Activated CD8-positive, alpha-beta memory T cell treated with anti-CD3 and anti-CD28 coated beads for 24 hours (primary cell): Measurements from ENCODE around the gene MAP2K1.
"Not testable (repeated sequence)": the region's sequence is repeated elsewhere in the genome, so short reads cannot be mapped to it uniquely, and the experiment has no call there.

Source experiments
- DNase-seq: peaks from one replicate; pipeline ENCODE4 v3.0.0-alpha.2; 2020

The MAP2K1 gene

GRCh38 chr15:66481107-66481856 is 94.6 kb downstream of the MAP2K1 start:
- DNase-seq: no peak

DNA sequence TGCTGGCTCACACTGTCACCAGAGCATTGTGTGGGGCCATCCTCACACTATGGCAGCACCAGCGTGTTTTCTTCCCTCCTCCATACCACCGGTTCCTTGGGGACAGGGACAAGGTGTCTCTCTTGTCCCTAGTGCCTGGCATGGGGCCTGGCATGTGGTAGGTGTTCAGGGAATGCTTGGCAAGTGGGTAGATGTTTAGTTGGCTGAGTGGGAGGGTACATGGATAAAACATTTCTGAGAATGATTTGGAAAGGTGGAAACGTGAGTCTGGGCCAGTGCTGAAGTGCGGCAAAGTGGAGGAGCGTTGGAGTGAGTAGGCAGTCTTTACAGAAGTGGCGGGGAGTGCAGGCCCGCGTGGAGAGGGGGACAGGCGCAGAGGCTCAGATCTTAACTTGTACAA is 95.8 kb downstream of the MAP2K1 start:
- DNase-seq: no peak

DNA sequence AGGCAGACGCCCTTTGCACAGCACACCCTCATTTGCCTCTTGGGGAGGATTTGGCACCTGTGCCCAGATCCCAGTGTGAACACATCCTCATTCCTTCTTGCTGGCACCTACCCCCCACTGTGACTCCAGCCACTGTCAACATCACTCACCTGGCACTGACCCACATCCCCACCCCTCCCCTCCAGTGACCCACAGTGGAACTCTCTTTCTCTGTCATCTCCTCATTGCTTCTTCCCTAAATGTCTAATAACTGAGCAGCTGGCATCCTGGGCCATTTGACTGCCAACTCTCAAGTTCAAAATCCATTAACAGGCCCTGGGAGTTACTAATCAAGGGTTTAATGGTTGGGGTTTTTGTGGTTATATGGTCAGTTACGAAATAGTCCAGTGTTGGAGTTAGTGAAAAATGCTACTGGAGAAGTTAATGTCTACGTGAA is 96.4 kb downstream of the MAP2K1 start:
- DNase-seq: no peak

- DNase-seq: no peak
These were observed 97.9 kb downstream of the MAP2K1 start for GRCh38 chr15:66484539-66485112.

- peak; percentile 5 for DNase-seq
These were observed 100.2 kb downstream of the MAP2K1 start for GRCh38 chr15:66486887-66487286.

DNA sequence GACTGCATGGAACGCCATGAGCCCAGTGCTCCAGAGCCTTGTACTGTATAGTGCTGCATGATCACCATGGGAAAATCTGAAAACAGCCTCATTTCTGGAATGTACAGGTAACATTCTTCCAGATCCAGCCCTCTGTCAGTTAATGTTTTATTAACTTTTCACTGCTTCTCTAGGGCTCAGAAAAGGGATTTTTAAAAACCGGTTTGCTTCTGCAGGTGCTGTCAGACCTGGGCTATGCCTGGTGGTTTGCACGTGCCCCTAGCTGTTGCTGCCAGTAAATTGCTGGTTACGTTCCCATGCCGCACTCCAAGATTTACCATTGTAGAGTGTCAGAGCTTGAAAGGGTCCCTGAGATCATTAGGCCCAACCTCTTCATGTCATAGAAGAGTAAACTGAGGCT is 101.8 kb downstream of the MAP2K1 start:
- DNase-seq: no peak

DNA sequence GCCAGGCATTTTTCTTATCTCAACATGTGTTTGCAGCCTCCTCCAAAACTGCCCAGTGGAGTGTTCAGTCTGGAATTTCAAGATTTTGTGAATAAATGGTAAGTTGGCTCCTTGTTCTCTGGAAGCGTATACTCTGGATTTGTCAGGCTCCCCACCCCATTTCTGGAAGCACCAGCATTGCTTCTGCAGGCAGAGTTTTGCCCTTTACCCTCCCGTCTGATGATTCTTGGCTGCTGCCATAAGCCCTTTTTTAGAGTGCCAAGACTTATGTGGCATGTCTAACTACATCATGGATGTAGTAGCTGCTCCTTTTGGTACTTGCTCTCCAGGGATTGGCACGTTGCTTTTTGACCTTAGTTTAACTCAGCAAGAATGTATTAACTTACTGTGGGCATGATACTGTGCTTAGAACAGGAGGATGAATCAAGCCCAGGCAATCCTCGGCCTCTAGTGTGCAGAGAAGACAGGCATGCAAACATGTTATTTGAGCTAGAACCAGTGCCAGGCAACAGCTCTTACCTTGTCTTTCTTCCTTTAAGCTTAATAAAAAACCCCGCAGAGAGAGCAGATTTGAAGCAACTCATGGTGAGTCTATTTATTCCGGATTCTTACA is 102.6 kb downstream of the MAP2K1 start:
- peak; percentile 42 for DNase-seq

DNA sequence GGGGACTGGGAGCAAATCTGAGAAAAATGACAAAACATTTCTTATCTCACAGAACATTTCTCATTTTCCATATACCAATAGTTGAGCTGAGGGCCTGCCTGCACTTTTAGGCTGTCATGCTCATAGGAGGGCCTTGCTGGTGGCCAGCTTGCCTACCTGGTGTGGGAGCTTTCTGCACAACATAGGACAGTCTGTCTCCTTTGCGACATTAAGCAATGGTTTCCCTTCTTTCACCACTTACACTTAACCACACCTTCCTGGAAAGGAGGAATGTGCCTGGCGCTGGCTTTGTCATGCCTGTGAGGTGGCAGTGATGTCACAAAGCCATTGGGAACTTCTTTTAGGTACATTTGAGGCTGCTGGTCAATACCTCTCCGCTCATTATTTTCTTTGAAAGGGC is 105.1 kb downstream of the MAP2K1 start:
- peak; percentile 49 for DNase-seq

GRCh38 chr15:66494262-66494661 is 107.5 kb downstream of the MAP2K1 start:
- DNase-seq: peak; percentile 37

DNA sequence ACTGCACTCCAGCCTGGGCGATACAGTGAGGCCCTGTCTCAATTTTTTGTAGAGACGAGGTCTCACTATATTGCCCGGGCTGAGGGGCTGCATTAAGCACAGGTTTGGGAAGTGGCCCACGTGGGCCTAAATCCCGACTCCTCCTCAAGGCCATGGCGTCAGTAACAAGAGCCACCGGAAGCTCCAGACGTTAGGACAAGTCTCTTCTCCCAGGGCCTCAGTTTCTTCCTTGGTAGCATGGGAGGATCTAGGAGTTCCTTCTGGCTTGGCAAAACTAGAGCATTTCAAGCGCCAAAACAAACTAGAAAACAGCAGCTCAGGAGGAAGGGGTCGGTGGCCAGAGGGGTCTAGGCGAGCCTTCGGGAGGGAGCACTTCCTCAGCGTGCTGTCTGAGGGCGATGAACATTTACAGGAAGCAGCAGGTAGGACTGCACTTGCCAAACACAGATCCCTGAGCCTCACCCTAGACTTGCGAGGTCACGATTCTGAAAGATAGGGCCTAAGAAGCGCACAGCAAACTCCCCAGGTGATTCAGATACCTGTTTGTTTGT is 110.3 kb downstream of the MAP2K1 start:
- no peak for DNase-seq

DNA sequence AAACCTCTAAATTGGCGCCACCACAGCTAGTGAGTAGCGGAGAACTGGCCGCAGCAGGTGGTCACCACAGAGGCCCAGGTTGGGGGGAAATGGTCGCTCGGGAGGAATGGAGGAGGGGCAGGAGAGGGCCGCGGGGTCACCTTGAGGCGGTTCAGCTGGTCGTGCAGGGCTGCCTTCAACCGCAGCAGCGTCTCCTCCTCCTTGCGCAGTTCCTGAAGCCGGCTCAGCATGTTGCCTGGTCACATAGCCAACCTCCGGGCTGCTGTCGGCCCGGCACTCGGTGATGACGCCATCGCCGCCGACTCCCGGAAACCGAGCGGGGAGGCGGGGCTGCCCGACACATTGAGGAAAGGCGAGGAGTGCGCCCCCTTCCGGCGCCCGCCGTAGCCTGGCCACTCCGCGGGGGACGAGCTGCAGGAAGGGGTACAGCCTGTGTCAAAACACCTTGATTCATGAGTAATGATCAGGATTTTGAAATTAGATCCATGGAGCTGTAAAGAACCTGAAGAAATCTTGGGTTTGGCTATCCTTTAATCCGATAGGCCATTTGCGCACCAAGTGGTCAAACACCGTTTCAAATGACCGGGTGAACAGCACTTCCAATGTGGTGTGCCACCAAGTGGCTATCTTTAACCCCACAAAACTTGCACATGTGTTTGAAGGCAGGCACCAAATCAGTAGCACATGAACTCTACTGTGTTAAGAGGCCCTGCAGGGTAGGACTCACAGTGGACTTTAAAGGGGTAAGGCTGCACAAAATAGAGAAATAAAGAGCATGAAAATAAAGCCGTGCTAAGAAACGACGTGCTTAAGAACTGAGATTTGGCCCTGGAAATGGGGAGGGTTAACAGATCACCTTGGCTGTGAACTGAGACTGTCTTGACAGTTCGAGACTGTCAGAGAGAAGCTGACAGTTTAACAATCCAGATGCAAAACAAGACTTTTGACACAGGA is 111.1 kb downstream of the MAP2K1 start, which contains the start of gene SNAPC5:
Gene SNAPC5 (minus strand): TSS at position 261 of the 954 bp plus-strand sequence. CDS start 31 bp downstream, at position 230.
- peak; percentile 100 for DNase-seq

- peak; percentile 58 for DNase-seq
These were observed 112.0 kb downstream of the MAP2K1 start for GRCh38 chr15:66498501-66499386.

GRCh38 chr15:66500346-66500745 is 113.6 kb downstream of the MAP2K1 start:
- peak; percentile 50 for DNase-seq

DNA sequence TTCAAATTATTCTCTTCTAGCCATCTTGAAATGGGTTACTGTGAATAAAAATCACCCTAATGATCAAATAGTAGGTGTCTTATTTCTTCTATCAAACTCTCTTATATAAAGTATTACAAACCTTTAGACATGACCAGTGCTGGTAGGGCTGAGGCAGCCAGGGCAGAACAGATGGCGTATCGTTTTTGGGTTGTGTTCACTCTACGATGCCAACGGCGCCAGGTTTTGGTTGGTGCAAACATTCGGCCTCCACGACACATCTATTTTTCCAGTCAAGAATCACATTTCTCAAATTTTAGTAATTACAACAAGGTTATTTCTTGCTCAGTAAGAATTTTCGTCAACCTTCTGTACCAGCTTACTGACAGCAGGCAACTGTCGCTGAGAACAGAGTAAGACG is 115.8 kb downstream of the MAP2K1 start:
- no peak for DNase-seq

DNA sequence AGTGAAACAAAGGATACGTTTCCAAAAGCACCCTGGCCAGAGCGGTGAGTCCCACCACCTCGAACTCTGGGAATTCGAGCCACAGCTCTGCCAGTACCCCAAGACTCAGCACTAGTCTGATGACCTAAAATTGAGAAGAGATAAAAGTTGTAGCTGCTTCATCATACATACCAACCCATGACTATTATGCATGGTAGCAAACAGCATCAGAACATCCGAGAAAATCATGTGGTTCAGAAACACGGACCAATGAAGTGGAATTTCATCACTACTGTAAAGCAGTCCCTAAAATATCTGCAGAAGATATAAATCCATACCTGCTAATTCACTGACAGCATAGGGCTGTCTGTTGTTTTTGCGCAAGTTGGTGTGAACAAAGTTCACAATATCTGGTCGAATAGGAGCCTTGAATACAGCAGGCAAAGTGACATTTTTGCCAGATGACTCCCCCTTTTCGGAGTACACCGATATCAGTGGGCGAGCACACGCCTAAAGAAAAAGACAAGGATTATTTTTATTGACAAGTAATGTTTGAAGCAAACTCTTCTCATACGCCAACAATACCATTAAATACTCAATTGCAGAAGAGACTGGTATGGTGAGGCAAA is 116.4 kb downstream of the MAP2K1 start:
- DNase-seq: not testable (repeated sequence)

DNA sequence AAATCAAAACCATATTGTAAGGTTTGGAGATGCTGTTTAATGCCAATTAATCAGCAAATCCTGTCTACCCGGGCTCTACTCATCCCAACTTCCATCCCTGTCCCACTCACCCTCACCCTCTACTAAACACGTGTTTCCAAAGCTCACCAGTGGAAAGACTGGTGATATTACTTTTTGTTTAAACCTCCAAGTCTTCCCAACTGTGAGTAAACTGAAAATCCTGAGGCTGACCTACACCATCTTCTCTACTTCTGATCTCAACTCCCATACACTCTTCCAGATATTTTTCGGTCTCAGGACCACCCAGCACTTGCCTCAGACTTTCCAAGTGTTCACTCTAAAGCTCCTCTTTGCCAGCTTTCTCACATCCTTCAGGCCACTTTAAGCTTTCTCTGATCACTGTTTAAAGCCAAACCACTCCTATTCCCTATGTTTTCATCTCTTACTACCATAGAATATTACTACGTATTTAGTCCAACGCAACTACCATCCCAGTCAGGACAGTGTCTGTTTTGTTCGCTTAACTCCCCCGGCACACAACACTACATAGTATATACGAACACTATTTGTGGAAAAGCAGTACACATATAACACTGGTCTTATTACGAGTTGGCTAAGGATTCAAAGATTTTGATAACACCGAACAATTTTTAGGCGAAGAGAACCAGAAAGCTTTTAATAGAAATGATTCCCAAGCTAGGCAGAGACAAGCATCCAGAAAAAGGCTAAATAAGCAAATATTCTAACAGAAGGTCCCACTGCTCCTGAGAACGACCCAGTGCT is 117.3 kb downstream of the MAP2K1 start:
- DNase-seq: no peak

DNA sequence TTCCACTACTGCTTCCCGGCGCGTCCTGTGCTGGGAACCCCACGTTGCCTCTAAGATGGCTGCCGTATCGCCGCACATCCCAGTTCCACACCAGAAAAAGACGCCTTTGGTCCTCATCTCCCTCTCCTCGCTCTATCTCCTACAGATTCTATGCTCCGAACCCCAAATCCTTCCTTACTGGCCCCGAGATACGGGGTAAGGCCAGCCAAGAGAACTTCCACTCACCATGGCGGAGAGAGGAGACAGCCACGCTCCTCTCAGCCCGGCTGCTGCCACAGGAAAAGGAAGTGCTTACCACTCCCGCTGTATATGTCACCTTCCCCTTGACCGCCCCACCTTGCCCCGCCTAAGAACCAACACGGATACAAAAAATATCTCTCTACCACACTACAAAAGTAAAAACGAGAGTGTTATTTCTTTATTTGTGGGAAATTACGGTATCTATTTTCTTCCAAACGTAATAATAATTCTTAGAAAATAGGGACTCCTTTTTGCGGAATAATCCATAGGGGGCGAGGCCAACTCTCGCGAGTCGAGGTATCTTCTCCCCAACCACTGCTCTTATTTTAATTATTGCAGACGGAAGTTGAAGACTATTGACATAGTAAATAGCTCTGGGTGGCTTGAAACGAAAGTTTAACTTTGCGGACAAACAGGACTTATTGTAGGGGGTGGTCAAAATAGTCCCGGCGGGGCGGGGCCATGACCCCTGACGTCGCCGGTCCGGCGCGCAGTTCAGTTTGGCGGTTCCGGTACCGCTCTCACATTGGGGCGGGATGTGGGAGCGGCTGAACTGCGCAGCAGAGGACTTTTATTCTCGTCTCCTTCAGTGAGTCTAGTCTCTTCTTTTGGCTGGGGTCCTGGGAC is 118.1 kb downstream of the MAP2K1 start, which contains the start of the genes RPL4 and ZWILCH:
Gene RPL4 (minus strand): TSS at position 293 of the 867 bp plus-strand sequence. CDS start 65 bp downstream, at position 228.
Gene ZWILCH (plus strand): TSS at position 764 of the 867 bp plus-strand sequence. CDS start 13 bp downstream, at position 777.
- peak; percentile 92 for DNase-seq

DNA sequence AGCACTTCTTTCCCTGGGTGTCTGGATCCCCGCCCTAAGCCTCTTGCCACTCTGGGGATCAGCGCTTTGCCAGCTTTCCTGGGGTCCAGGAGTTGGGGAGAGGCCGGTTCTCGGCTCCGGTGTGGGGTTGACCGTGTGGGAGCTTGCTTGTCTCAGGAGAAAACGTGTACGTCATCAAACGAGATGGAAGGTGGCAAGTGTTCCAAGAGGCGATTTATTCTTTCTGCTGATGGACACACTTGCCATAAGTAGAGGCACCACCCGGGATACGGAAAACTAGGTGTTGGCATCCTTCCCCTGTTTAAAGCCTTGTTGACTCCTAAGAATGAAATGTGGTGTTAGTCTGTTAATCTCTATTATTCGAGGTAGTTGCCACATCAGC is 118.7 kb downstream of the MAP2K1 start:
- no peak for DNase-seq

DNA sequence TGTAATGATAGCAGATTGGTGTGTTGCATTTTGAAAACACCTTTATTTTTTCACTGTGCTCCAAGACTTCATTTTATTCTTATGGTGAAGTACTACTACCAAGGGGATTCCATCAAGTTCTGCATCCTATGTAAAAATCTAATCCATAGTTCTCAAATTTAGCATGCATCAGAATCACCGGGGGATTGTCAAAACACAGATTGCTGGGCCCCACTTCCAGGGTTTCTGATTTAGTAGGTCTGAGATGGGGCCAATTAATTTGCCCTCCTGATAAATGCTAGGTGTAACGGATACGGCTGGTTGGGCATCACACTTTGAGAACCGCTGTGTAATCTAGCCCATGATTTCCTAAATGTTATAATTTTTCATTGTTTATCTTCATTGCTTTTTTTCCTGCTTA is 119.1 kb downstream of the MAP2K1 start:
- DNase-seq: no peak
